ENCODE data around the gene TMPRSS11E. TPM values are rescaled to one million over a fixed set of nuclear protein-coding genes. Genes with fewer than 3 reads are reported as not detected.
"Not testable (repeated sequence)": the region's sequence is repeated elsewhere in the genome, so short reads cannot be mapped to it uniquely, and the experiment has no call there.

TMPRSS11E gene
- total and polyA plus RNA-seq, 2 donors from 2014 or later, result 0.24 to 2.3 TPM

DNA sequence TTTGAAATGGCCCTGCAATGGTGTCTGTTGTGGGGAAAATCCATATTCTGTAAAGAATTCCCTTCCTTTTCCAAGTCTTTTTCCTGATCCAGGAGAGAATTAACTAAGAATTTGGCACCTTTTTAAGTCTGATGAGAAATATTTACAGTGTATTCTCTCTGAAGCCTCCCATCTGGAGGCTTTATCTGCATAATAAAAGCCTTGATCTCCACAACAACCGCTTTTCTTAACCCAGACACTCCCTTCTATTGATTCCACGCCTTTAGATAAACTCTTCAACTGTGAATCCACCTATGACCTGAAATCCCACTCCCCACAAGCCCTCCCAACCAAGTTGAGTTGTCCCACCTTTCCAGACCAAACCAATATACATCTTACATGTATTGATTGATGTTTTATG is 43.1 kb upstream of the TMPRSS11E start:
- TF ChIP-seq, protein P1, sequence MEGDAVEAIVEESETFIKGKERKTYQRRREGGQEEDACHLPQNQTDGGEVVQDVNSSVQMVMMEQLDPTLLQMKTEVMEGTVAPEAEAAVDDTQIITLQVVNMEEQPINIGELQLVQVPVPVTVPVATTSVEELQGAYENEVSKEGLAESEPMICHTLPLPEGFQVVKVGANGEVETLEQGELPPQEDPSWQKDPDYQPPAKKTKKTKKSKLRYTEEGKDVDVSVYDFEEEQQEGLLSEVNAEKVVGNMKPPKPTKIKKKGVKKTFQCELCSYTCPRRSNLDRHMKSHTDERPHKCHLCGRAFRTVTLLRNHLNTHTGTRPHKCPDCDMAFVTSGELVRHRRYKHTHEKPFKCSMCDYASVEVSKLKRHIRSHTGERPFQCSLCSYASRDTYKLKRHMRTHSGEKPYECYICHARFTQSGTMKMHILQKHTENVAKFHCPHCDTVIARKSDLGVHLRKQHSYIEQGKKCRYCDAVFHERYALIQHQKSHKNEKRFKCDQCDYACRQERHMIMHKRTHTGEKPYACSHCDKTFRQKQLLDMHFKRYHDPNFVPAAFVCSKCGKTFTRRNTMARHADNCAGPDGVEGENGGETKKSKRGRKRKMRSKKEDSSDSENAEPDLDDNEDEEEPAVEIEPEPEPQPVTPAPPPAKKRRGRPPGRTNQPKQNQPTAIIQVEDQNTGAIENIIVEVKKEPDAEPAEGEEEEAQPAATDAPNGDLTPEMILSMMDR (IDR thresholded peaks at IDR 0.05; ENCODE audit: borderline replicate concordance, extremely low read depth, insufficient read depth), result no peak
- FAIRE-seq (no peak), DNase-seq (no peak)
- no peaks in the 10 kb centered on the region for H3K4me1 ChIP-seq (ENCODE audit: control insufficient read depth in 2 of 3, insufficient read depth in 2 of 3, low read depth in 1 of 3, low read length in 3 of 3)
- no peaks in the 10 kb centered on the region for H3K9me3 ChIP-seq (ENCODE audit: control insufficient read depth in 2 of 3, insufficient read depth in 1 of 3, low read length in 3 of 3)
- intact Hi-C loops (cut with DNase I), result no loop called here
- H3K27ac ChIP-seq (ENCODE audit: low read depth in 2 of 2, low read length in 2 of 2), result no peak overlapping the region
- no peaks in the 10 kb centered on the region for H3K27me3 ChIP-seq (ENCODE audit: control insufficient read depth, insufficient read depth, low read length)
- H3K4me3 ChIP-seq (ENCODE audit: low read length in 3 of 3), result no peak overlapping the region
- H3K9ac ChIP-seq (ENCODE audit: low read length in 3 of 3), result no peak overlapping the region
- no peaks in the 10 kb centered on the region for H3K36me3 ChIP-seq (ENCODE audit: control insufficient read depth in 2 of 3, insufficient read depth in 3 of 3, low read length in 3 of 3)

DNA sequence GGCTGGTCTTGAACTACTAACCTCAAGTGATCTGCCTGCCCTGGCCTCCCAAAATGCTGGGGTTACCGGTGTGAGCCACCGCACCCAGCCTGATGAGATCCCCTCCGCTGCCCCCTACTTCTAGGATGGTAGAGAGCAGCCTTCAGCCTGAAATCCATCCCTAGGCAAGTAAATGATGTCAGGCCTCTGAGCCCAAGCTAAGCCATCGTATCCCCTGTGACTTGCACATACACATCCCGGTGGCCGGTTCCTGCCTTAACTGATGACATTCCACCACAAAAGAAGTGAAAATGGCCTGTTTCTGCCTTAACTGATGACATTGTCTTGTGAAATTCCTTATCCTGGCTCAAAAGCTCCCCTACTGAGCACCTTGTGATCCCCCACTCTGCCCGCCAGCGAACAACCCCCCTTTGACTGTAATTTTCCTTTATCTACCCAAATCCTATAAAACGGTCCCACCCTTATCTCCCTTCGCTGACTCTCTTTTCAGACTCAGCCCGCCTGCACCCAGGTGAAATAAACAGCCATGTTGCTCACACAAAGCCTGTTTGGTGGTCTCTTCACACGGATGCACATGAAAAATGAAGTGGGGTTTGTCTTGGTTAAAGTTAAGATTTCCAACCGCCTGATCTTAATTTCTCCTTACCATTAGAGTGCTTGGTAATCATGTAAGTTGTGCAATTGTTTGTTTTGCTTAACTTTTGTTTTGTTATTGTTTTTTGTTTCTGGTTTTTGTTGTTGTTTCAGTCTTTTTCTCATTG is 41.4 kb upstream of the TMPRSS11E start:
- H3K9me3 ChIP-seq (ENCODE audit: control insufficient read depth in 2 of 3, insufficient read depth in 1 of 3, low read length in 3 of 3); H3K27ac ChIP-seq (ENCODE audit: low read depth in 2 of 2, low read length in 2 of 2); H3K9ac ChIP-seq (ENCODE audit: low read length in 3 of 3); H3K27me3 ChIP-seq (ENCODE audit: control insufficient read depth, insufficient read depth, low read length); H3K4me1 ChIP-seq (ENCODE audit: control insufficient read depth in 2 of 3, insufficient read depth in 2 of 3, low read depth in 1 of 3, low read length in 3 of 3); FAIRE-seq; DNase-seq; H3K4me3 ChIP-seq (ENCODE audit: low read length in 3 of 3); intact Hi-C loops (cut with DNase I); H3K36me3 ChIP-seq (ENCODE audit: control insufficient read depth in 2 of 3, insufficient read depth in 3 of 3, low read length in 3 of 3): not testable (repeated sequence)

DNA sequence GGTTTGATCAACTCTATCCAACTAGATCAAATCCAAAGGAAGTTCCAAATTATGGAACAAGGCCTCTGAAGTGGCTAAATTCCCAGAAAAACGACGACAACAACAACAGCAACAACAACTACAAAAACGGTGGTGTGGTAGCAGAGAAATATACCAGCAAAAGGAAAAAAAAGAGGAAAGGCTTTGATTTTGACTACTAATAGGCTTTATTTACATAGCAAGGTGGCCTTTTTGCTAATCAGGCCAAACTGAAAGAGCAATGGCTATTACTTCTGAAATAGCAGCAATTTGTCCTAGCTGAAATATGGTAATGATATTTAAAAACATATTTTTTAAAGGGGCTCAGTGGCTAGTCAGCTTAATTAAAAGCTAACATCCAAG is 40.8 kb upstream of the TMPRSS11E start:
- Histone ChIP-seq H3K9ac (ENCODE audit: low read length in 3 of 3) (no peak overlapping the region), H3K4me1 (ENCODE audit: control insufficient read depth in 2 of 3, insufficient read depth in 2 of 3, low read depth in 1 of 3, low read length in 3 of 3) (no peaks in the 10 kb centered on the region), H3K27me3 (ENCODE audit: control insufficient read depth, insufficient read depth, low read length) (no peaks in the 10 kb centered on the region), H3K9me3 (ENCODE audit: control insufficient read depth in 2 of 3, insufficient read depth in 1 of 3, low read length in 3 of 3) (no peaks in the 10 kb centered on the region), H3K36me3 (ENCODE audit: control insufficient read depth in 2 of 3, insufficient read depth in 3 of 3, low read length in 3 of 3) (no peaks in the 10 kb centered on the region), H3K4me3 (ENCODE audit: low read length in 3 of 3) (no peak overlapping the region), H3K27ac (ENCODE audit: low read depth in 2 of 2, low read length in 2 of 2) (no peak overlapping the region)
- DNase-seq (no peak), FAIRE-seq (no peak)
- TF ChIP-seq, protein P1 (IDR thresholded peaks at IDR 0.05; ENCODE audit: borderline replicate concordance, extremely low read depth, insufficient read depth), result no peak
- intact Hi-C loops (cut with DNase I), result no loop called here

DNA sequence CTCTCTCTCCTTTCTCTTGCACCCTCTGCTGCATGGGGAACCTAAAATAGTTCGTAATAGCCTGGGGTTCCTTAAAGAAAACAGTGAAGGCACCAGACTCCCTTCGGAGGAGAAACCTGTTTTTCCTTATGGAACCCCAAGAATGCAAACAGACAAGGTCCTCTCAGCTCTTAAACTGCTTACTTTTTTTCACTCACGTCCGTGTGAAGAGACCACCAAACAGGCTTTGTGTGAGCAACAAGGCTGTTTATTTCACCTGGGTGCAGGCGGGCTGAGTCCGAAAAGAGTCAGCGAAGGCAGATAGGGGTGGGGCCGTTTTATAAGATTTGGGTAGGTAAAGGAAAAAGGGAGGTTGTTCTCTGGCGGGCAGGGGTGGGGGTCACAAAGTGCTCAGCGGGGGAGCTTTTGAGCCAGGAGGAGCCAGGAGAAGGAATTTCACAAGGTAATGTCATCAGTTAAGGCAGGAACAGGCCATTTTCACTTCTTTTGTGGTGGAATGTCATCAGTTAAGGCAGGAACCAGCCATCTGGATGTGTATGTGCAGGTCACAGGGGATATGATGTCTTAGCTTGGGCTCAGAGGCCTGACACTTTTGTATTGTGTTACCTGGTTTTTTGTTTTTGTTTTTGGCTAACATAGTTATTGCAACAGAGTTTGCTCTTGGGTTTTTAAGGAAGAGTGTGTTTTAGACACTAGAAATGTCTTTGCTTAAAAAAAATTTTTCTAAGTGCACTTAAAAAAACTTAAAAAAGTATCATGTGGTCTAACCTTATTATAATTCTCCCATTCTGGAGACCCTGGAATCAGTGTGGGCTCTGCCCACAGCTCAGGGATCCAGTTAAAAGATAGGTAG is 40.0 kb upstream of the TMPRSS11E start:
- H3K27me3 ChIP-seq (ENCODE audit: control insufficient read depth, insufficient read depth, low read length); intact Hi-C loops (cut with DNase I); FAIRE-seq; H3K4me3 ChIP-seq (ENCODE audit: low read length in 3 of 3); H3K9ac ChIP-seq (ENCODE audit: low read length in 3 of 3); DNase-seq; H3K27ac ChIP-seq (ENCODE audit: low read depth in 2 of 2, low read length in 2 of 2); H3K4me1 ChIP-seq (ENCODE audit: control insufficient read depth in 2 of 3, insufficient read depth in 2 of 3, low read depth in 1 of 3, low read length in 3 of 3); H3K9me3 ChIP-seq (ENCODE audit: control insufficient read depth in 2 of 3, insufficient read depth in 1 of 3, low read length in 3 of 3); H3K36me3 ChIP-seq (ENCODE audit: control insufficient read depth in 2 of 3, insufficient read depth in 3 of 3, low read length in 3 of 3): not testable (repeated sequence)

Measured in kidney (tissue), 14 donors.